ENCODE measurements around the gene PHF2. TPM values are rescaled to one million over a fixed set of nuclear protein-coding genes. Genes with fewer than 3 reads are reported as not detected.

The PHF2 gene
- total RNA-seq, 2 donors from 2014 or later = 22.7 to 23.4 TPM

- Histone ChIP-seq H3K36me3 (no peaks in the 10 kb centered on the region), H3K27me3 (no peaks in the 10 kb centered on the region), H3K27ac (no peak overlapping the region), H3K4me1 (peaks cover 11% of the 10 kb centered on the region), H3K9me3 (no peaks in the 10 kb centered on the region), H3K9ac (ENCODE audit: low read depth in 2 of 2, low read length in 2 of 2) (no peak overlapping the region), H3K4me3 (no peak overlapping the region)
- intact Hi-C loops (cut with DNase I) = no loop called here
- TF ChIP-seq CTCF (IDR thresholded peaks at IDR 0.05) = no peak
- DNase-seq = no peak
These were observed 27.5 kb downstream of the PHF2 start for GRCh38 chr9:93603906-93604326.

GRCh38 chr9:93606187-93606586, 29.8 kb downstream of the PHF2 start:
- Histone ChIP-seq H3K9ac (ENCODE audit: low read depth in 2 of 2, low read length in 2 of 2) (no peak overlapping the region), H3K27ac (no peak overlapping the region), H3K4me3 (no peak overlapping the region), H3K27me3 (no peaks in the 10 kb centered on the region), H3K4me1 (no peaks in the 10 kb centered on the region), H3K9me3 (no peaks in the 10 kb centered on the region), H3K36me3 (no peaks in the 10 kb centered on the region)
- intact Hi-C loops (cut with DNase I) = no loop called here
- DNase-seq = no peak
- no peak for TF ChIP-seq CTCF (IDR thresholded peaks at IDR 0.05)

- Histone ChIP-seq H3K36me3 (no peaks in the 10 kb centered on the region), H3K9me3 (no peaks in the 10 kb centered on the region), H3K27ac (no peak overlapping the region), H3K4me1 (no peaks in the 10 kb centered on the region), H3K4me3 (no peak overlapping the region), H3K9ac (ENCODE audit: low read depth in 2 of 2, low read length in 2 of 2) (no peak overlapping the region), H3K27me3 (no peaks in the 10 kb centered on the region)
- DNase-seq = no peak
- intact Hi-C loops (cut with DNase I) = no loop called here
- TF ChIP-seq CTCF (IDR thresholded peaks at IDR 0.05) = no peak
These were observed 33.8 kb downstream of the PHF2 start for GRCh38 chr9:93610206-93610605.

GRCh38 chr9:93612052-93612795, 35.8 kb downstream of the PHF2 start:
- no peaks in the 10 kb centered on the region for H3K36me3 ChIP-seq
- H3K9ac ChIP-seq (ENCODE audit: low read depth in 2 of 2, low read length in 2 of 2) = no peak overlapping the region
- no peaks in the 10 kb centered on the region for H3K9me3 ChIP-seq
- H3K4me3 ChIP-seq = no peak overlapping the region
- no peak for TF ChIP-seq CTCF (IDR thresholded peaks at IDR 0.05)
- no peaks in the 10 kb centered on the region for H3K27me3 ChIP-seq
- intact Hi-C loops (cut with DNase I) = no loop called here
- no peaks in the 10 kb centered on the region for H3K4me1 ChIP-seq
- DNase-seq = no peak
- no peak overlapping the region for H3K27ac ChIP-seq

GRCh38 chr9:93612796-93613154, 36.4 kb downstream of the PHF2 start:
- intact Hi-C loops (cut with DNase I) = no loop called here
- H3K36me3 ChIP-seq = no peaks in the 10 kb centered on the region
- H3K9me3 ChIP-seq = no peaks in the 10 kb centered on the region
- H3K27ac ChIP-seq = no peak overlapping the region
- TF ChIP-seq CTCF (IDR thresholded peaks at IDR 0.05) = no peak
- H3K9ac ChIP-seq (ENCODE audit: low read depth in 2 of 2, low read length in 2 of 2) = no peak overlapping the region
- no peak overlapping the region for H3K4me3 ChIP-seq
- H3K4me1 ChIP-seq = no peaks in the 10 kb centered on the region
- H3K27me3 ChIP-seq = no peaks in the 10 kb centered on the region
- DNase-seq = no peak

All from colonic mucosa (tissue), 4 donors.